ENCODE data around the gene NELL1.

The NELL1 gene

DNA sequence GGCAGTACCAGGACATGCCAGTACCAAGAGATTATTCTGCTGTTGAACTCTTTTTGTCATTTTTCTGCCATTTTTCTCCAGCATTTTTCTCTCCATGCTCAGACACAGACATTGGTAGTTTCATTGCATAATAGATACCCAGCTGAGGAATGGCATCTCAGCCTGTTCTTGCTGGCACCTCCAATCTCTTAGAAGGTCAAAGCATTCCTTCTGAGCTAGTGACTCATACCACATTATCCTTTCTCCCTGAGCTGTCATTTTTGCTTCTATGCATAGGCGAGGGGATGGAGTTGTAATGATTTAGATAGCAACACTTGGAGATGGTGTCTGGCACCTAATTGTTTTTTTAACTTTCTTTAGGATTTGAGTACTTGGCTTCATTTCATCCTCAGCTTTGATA, 321.1 kb downstream of the NELL1 start:
- DNase-seq = no peak

GRCh38 chr11:20991471-20991870, 322.1 kb downstream of the NELL1 start:
- DNase-seq = no peak

GRCh38 chr11:21007297-21007696, 337.9 kb downstream of the NELL1 start:
- no peak for DNase-seq

- DNase-seq = peak; percentile 1
These were observed 348.9 kb downstream of the NELL1 start for GRCh38 chr11:21018248-21018647.

GRCh38 chr11:21026685-21027084, 357.3 kb downstream of the NELL1 start:
- no peak for DNase-seq

GRCh38 chr11:21037850-21038249, 368.5 kb downstream of the NELL1 start:
- no peak for DNase-seq

DNA sequence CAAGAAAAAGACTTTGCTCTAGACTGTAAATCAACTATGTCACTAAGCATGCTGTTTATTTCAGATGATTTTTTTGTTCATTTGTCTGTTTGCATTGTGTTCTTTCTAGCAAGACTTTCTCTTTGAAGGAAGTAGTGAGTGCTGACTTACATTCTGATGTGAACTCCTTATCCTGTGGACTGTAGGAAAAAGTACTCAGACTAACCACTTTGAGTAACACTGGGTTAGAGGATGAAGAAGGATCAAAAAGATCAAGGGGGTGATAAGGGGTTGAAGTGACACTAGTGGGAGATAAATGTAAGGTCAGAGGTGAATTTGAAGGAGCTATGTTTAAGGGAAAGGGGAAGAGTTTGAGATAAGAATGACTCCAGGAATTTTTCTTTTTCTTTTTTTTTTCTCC, 369.4 kb downstream of the NELL1 start:
- no peak for DNase-seq

DNA sequence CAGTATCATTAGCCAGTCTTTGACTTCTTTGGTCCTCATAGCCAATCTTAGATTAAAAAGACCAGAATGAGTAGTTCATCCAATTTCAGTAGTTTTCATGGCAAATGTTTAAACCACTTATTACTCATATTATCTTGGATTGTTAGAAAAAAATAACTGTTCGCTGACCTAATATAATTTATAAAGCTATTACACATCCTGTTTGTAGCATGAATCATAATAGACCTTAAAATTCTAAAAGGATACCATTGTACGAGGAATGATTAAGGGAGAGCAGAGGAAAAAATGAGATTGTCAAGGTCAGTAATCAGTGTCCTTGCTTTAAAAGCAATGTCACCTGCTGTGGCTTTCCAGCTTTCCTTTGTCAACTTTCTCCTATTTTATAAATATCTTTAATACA, 371.2 kb downstream of the NELL1 start:
- no peak for DNase-seq

DNA sequence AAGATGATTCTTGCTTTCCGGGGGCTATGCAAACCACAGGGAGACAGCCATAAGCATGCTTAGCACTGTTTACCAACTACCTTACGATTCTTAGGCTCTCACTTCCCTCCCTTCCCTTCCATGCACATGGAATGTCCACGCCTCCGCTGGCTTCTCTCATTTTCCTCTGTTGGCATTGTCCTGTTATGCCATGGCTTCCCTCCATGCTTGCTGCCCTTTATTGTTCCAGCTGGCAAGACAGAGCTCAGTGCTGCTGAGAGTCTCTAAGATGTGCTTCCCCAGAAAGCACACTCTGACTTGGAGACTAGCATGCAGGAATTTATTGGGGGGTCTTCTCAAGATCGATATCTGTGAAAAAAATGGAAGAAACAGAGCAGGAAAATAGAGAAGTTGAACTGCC, 379.2 kb downstream of the NELL1 start:
- no peak for DNase-seq

DNA sequence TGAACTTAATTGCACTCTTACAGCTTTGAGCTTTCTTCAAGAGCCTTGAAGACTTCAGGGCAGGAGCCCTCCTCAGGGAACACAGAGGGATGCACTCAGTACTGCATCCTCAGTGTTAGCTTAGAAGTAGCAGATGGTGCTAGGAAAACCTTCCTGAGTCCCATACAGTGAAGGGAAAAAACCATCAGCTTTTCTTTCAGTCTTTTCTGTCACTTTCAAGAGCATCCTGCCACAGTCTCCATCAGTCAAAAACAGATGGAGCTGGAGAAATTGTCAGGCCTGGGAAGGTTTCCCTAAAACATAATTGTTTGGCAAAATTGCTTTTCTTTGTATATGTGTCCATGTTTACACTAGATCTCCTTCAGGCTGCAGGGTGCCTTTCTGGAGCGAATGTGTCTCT, 384.1 kb downstream of the NELL1 start:
- no peak for DNase-seq

GRCh38 chr11:21056644-21057043, 387.3 kb downstream of the NELL1 start:
- DNase-seq = no peak

GRCh38 chr11:21059879-21060278, 390.5 kb downstream of the NELL1 start:
- DNase-seq = no peak

DNA sequence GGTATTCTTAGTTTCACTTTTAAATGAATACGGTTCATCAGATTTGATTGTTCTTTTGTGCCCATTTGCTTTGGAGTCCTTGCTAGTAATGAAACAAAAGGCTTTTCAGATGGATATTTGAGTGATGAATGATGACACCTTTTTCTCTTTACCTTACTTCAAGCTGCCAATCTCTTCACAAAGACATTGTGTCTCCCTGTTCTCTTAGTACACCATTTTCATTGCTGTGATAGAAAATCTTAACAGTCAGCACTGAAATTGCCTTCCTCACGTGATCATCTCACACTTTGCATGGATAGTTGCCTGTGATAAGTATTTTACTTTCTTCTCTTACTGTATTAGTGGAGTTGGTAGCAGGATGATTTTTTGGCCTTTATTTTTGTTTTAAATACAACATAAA, 396.6 kb downstream of the NELL1 start:
- DNase-seq = no peak

GRCh38 chr11:21068886-21069285, 399.5 kb downstream of the NELL1 start:
- no peak for DNase-seq

DNA sequence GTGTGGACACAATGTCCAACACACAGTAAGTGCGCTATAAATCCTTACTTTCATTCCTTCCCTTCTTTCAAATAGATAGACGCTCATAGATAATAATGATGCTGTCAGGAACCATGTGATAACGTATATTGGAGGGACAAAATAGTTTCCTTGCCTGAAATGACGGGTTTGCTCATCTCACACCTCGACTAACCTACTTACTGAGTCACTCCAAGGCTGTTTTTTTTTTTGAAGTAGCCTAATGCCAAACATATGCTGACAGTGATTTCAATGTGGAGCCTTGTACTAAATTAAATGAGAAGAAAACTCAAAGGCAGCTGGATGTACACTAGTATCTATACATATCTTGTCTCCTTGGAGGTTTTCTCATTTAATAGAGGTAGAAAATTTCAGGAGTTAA, 400.5 kb downstream of the NELL1 start:
- DNase-seq = no peak

DNA sequence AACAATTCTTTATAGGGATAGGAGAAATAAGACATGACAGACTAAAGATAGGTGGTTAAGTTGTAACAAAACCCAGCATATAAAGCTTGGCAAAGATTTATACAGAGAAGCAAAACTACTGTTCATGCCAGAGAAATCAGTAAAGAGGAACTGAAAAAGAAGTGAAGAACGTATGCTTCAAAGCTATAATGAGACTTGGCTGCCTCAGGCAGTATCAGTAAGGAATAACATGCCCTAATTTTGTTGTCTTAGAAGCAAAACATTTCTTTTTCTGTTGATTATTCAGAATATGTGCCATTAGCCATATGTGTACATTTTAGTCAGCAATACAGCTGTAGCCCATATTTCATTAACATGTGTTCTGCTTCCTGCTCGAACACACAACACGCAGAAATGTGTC, 403.2 kb downstream of the NELL1 start:
- DNase-seq = no peak

DNA sequence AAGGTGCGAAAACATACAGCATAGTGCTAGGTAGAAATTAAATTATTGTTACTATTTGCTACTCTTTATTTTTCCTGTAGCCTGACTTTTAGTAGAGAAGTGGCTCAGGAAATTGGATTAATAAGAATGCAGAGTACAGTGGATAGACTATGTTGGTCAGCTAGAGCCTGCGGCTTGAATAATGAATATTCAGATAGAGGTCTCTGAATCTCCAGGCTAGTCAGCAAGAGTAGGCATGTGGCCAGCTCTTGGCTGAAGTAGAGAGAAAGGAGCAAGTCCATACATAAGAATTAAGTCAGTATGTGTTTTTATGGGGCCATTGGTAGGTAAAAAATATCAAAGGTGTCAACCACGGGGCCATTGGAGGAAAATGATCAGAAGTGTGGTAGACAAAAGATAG, 413.5 kb downstream of the NELL1 start:
- no peak for DNase-seq

DNA sequence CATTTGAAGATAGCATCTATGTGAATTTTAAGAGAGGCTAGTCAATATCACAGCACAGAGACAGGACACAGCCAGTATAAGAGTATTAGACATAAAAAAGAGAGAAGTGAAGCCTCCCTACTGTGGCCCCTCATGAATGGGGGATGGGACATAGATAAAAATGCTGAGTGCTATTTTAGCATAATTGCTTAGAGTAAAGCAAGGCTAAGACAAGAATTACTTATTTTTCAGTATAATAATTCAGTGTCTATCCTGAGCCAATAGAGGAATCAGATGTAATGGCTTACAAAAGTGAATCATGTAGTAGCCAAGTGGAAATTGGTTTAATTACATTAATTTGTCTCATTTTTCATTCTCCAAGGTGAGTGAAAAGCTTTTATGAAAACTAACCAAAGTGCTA, 419.5 kb downstream of the NELL1 start:
- DNase-seq = no peak

DNA sequence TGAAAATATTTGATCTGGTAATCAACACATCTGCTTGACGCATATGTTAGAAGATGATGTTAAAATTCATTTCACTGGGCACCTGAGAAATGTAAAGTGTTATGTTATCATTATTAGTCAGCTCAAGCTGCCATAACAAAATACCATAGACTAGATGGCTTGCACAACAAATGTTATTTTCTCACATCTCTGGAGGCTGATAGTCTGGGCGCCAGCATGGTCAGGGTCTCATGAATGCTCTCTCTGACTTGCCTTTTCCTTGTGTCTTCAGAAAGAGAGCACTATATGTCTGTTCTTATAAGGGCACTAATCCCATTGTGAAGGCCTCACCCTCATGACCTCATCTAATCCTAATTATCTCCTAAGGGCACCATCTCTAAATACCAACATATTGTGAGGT, 435.3 kb downstream of the NELL1 start:
- DNase-seq = no peak

- no peak for DNase-seq
These were observed 436.0 kb downstream of the NELL1 start for GRCh38 chr11:21105196-21105917.

DNA sequence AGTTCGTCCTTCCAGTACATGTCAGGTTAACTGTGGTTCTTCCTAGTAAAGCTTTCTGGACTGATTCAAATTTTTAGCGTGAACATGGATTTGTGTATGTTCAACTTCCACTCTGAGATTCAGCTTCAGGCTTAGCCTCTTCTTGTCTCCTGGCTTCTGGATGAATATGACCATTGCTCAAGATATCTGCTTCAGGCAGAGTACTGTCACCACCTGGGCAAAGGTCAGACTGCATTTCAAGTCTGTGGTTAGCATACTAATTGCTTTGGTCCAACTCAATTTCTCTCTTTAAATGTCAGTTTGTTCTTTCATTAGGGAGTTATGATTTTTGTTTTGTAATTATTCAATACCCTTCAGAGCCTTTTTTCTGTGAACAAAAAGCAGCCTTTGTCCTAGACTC, 440.0 kb downstream of the NELL1 start:
- DNase-seq = no peak

GRCh38 chr11:21110415-21110814, 441.0 kb downstream of the NELL1 start:
- no peak for DNase-seq

GRCh38 chr11:21113876-21114275, 444.5 kb downstream of the NELL1 start:
- no peak for DNase-seq

GRCh38 chr11:21116009-21116408, 446.6 kb downstream of the NELL1 start:
- DNase-seq = no peak

GRCh38 chr11:21119411-21119810, 450.0 kb downstream of the NELL1 start:
- no peak for DNase-seq

DNA sequence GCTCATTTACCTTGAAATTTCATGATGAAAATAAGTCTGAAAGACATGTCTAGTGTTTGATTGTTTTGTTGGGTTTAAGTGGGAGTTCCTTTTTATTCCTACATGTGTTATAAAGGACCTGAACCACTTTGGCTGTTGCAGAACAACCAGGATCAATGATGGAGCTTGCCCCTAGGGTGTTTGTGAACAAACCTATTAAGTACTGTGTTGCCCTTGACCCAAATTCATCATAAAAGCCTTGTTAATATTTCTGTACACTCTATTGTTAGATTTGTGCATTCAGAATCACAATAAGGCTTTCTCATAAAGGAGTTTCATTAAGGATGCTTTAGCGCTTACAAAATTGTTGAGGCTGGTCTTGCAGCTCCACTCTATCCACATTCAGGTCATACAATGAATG, 452.6 kb downstream of the NELL1 start:
- no peak for DNase-seq
